Neural progenitor cell (in vitro differentiated cells): ENCODE measurements around the gene NRG3. TPM values are rescaled to one million over a fixed set of nuclear protein-coding genes. Genes with fewer than 3 reads are reported as not detected.

ENCODE experiments used
- DNase-seq: peaks from one replicate; pipeline ENCODE4 v3.0.0-alpha.2; 2016; ENCODE audit warnings: low spot score
- H2AFZ ChIP-seq: fragments of 200-600 bp; sonication (generic); replicated peaks from 2 replicates; pipeline ENCODE4 v1.6.1; 2016; ENCODE audit warnings: antibody characterized with exemption
- H3F3A ChIP-seq: fragments of 200-600 bp; sonication (generic); 2 replicates; pipeline ENCODE4 v1.6.1; 2016; ENCODE audit warnings: antibody characterized with exemption, low read depth
- H3K27ac ChIP-seq: fragments of 200-600 bp; sonication (generic); 2 replicates; pipeline ENCODE4 v1.5.1; 2016; ENCODE audit warnings: mild to moderate bottlenecking
- H3K27me3 ChIP-seq: fragments of 200-600 bp; sonication (generic); 2 replicates; pipeline ENCODE4 v1.6.1; 2016; ENCODE audit warnings: mild to moderate bottlenecking, moderate library complexity
- H3K36me3 ChIP-seq: fragments of 200-600 bp; sonication (generic); 2 replicates; pipeline ENCODE4 v1.5.1; 2016
- H3K4me1 ChIP-seq: fragments of 200-600 bp; sonication (generic); 2 replicates; pipeline ENCODE4 v1.6.1; 2016; ENCODE audit warnings: mixed run types
- H3K4me2 ChIP-seq: fragments of 200-600 bp; sonication (generic); 2 replicates; pipeline ENCODE4 v1.6.1; 2016
- H3K4me3 ChIP-seq: fragments of 200-600 bp; sonication (generic); 2 replicates; pipeline ENCODE4 v1.5.1; 2016
- H3K79me2 ChIP-seq: fragments of 200-600 bp; sonication (generic); 2 replicates; pipeline ENCODE4 v1.6.1; 2016; ENCODE audit warnings: low read depth
- H3K9ac ChIP-seq: fragments of 200-600 bp; sonication (generic); 2 replicates; pipeline ENCODE4 v1.6.1; 2016
- H3K9me3 ChIP-seq: fragments of 200-600 bp; sonication (generic); 2 replicates; pipeline ENCODE4 v1.5.1; 2016; ENCODE audit warnings: low read depth
- H4K20me1 ChIP-seq: fragments of 200-600 bp; sonication (generic); 2 replicates; pipeline ENCODE4 v1.6.1; 2016; ENCODE audit warnings: low read depth
- H3K27ac Mint-ChIP-seq: 3 replicates; pipeline ENCODE4 v1.8.0; 2021; ENCODE audit warnings: mixed read lengths
- H3K27me3 Mint-ChIP-seq: 2 replicates; pipeline ENCODE4 v1.8.0; 2022; ENCODE audit warnings: low read depth, mild to moderate bottlenecking, inconsistent platforms, moderate library complexity, mixed read lengths; ENCODE audit not compliant: insufficient read depth
- H3K36me3 Mint-ChIP-seq: 3 replicates; pipeline ENCODE4 v1.8.0; 2021; ENCODE audit warnings: mixed read lengths
- H3K4me1 Mint-ChIP-seq: 3 replicates; pipeline ENCODE4 v1.8.0; 2021; ENCODE audit warnings: mixed read lengths
- H3K4me3 Mint-ChIP-seq: 3 replicates; pipeline ENCODE4 v1.8.0; 2021; ENCODE audit warnings: mild to moderate bottlenecking, moderate library complexity, mixed read lengths
- H3K9me3 Mint-ChIP-seq: 3 replicates; pipeline ENCODE4 v1.8.0; 2020; ENCODE audit warnings: mixed read lengths
- EZH2 ChIP-seq: fragments of 200-600 bp; sonication (generic); IDR thresholded peaks from 2 replicates; pipeline ENCODE4 v1.6.1; 2017; ENCODE audit warnings: antibody characterized with exemption, mild to moderate bottlenecking, moderate library complexity
- EZH2phosphoT487 ChIP-seq: fragments of 200-600 bp; sonication (generic); IDR thresholded peaks from 2 replicates; pipeline ENCODE4 v1.6.1; 2017; ENCODE audit warnings: antibody characterized with exemption
- total RNA-seq: library from RNA; depleted of rRNA; stranded (reverse); fragments of >200 nt; gene quantifications from 2 replicates; pipeline ENCODE4 v1.2.3, GENCODE V29; 2015; ENCODE audit warnings: low replicate concordance
- TF ChIP-seq, protein P1 (sequence below): fragments of 200-600 bp; sonication (generic); IDR thresholded peaks from 2 replicates; pipeline ENCODE4 v1.5.1; 2017; ENCODE audit warnings: antibody characterized with exemption, mild to moderate bottlenecking

The NRG3 gene
- total RNA-seq, 1 donor from 2014 or later = 1.9 TPM

DNA sequence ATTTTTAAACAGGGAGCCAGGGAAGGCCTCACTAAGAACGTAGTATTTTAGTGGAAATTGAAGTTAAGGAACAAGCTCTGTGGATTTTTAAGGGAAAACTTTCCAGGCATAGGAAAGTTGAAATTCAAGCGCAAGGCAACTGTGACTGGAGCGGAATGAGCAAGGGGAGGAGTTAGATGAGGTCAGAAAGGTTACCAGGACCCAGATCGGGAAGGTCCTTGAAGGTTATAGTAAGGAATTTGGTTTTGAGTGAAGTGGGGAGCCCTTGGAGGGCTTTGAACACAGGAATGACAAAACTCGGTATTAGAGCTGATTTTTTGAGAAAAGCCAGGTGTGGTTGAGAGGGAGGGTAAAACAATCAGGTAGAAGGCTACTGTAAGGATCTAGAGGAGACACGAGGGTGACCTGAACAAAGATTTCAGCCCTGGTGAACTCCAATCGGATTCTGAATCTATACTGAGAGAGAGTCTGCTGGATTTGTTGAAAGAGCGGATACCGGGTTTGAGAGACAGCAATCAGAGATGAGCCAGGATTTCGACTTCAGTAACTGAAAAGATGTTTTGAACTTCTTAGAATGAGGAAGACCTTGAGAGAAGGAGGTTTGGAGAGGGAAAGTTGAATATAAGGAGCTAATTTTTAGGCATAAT lies 1013.9 kb downstream of the NRG3 start:
- H4K20me1 ChIP-seq = no peaks in the 10 kb centered on the region
- Mint-ChIP-seq H3K27me3 (no peaks in the 10 kb centered on the region), H3K9me3 (no peaks in the 10 kb centered on the region), H3K36me3 (no peaks in the 10 kb centered on the region), H3K27ac (no peak overlapping the region), H3K4me1 (peaks cover 5% of the 10 kb centered on the region), H3K4me3 (no peak overlapping the region)
- no peaks in the 10 kb centered on the region for H3K79me2 ChIP-seq
- TF ChIP-seq, protein P1, sequence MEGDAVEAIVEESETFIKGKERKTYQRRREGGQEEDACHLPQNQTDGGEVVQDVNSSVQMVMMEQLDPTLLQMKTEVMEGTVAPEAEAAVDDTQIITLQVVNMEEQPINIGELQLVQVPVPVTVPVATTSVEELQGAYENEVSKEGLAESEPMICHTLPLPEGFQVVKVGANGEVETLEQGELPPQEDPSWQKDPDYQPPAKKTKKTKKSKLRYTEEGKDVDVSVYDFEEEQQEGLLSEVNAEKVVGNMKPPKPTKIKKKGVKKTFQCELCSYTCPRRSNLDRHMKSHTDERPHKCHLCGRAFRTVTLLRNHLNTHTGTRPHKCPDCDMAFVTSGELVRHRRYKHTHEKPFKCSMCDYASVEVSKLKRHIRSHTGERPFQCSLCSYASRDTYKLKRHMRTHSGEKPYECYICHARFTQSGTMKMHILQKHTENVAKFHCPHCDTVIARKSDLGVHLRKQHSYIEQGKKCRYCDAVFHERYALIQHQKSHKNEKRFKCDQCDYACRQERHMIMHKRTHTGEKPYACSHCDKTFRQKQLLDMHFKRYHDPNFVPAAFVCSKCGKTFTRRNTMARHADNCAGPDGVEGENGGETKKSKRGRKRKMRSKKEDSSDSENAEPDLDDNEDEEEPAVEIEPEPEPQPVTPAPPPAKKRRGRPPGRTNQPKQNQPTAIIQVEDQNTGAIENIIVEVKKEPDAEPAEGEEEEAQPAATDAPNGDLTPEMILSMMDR = no peak
- no peak for TF ChIP-seq EZH2phosphoT487
- H3K9ac ChIP-seq = no peak overlapping the region
- peak overlapping the region; percentile 42 for H3K4me2 ChIP-seq
- H3K27me3 ChIP-seq = no peaks in the 10 kb centered on the region
- H3K4me1 ChIP-seq = no peaks in the 10 kb centered on the region
- H3K36me3 ChIP-seq = no peaks in the 10 kb centered on the region
- H3K9me3 ChIP-seq = no peaks in the 10 kb centered on the region
- H3K27ac ChIP-seq = no peak overlapping the region
- peak; percentile 22 for DNase-seq
- H3F3A ChIP-seq = no peaks in the 10 kb centered on the region
- peak overlapping the region; percentile 82 for H2AFZ ChIP-seq
- H3K4me3 ChIP-seq = no peak overlapping the region

DNA sequence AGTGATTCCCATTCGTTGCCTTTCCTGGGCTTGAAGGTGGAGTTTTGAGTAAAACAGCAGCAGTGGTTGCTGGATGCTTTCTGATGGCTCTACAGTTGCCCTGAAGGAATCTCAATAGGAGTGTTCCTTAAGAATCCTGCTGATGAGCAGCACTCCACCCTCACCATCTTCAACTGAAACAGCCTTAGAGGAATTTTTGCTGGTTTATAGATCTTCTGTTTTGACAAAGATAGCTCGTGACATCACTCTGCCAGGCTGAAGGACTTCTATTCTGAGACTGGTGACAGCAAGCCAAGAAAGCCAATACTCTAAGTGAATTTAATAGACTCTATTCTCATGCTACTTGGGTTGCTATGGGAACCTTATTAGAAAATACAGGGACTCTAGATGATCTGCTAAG lies 1014.7 kb downstream of the NRG3 start:
- H3K4me3 Mint-ChIP-seq = no peak overlapping the region
- Histone ChIP-seq H3K27me3 (no peaks in the 10 kb centered on the region), H2AFZ (peak overlapping the region; percentile 82), H3F3A (no peaks in the 10 kb centered on the region), H3K4me2 (no peak overlapping the region), H3K79me2 (no peaks in the 10 kb centered on the region), H3K4me3 (no peak overlapping the region), H3K4me1 (no peaks in the 10 kb centered on the region), H3K9ac (no peak overlapping the region), H3K27ac (no peak overlapping the region), H4K20me1 (no peaks in the 10 kb centered on the region), H3K36me3 (no peaks in the 10 kb centered on the region), H3K9me3 (no peaks in the 10 kb centered on the region)
- no peak for DNase-seq
- no peaks in the 10 kb centered on the region for H3K27me3 Mint-ChIP-seq
- H3K36me3 Mint-ChIP-seq = no peaks in the 10 kb centered on the region
- TF ChIP-seq EZH2 (no peak), EZH2phosphoT487 (no peak)
- TF ChIP-seq, protein P1 = no peak
- H3K9me3 Mint-ChIP-seq = no peaks in the 10 kb centered on the region
- peaks cover 5% of the 10 kb centered on the region for H3K4me1 Mint-ChIP-seq
- H3K27ac Mint-ChIP-seq = no peak overlapping the region

DNA sequence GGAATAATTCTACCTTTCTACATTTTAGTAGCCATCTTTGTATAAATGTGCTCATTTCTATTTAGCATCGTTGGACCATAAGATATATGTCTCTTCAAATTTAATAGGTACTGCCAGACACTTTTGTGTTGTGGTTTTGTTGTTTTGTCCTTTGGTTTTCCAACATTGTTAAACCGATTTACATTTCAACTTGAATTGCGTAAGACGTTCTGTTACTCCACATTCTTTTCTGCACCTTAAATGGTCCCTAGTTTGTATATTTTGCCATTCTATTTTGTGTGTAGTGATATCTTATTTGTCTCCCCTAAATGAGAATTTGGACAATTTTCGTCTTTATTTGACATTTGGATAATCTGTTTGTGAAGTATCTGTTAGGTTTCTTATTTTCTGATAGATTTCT lies 1015.6 kb downstream of the NRG3 start:
- no peak overlapping the region for H3K27ac Mint-ChIP-seq
- H3K36me3 Mint-ChIP-seq = no peaks in the 10 kb centered on the region
- TF ChIP-seq EZH2 (no peak), EZH2phosphoT487 (no peak)
- TF ChIP-seq, protein P1 = no peak
- Histone ChIP-seq H3K4me3 (no peak overlapping the region), H3K4me2 (no peak overlapping the region), H3K79me2 (no peaks in the 10 kb centered on the region), H3K9me3 (no peaks in the 10 kb centered on the region), H4K20me1 (no peaks in the 10 kb centered on the region), H3K36me3 (no peaks in the 10 kb centered on the region), H3K27me3 (no peaks in the 10 kb centered on the region), H3K9ac (no peak overlapping the region), H2AFZ (no peak overlapping the region), H3K4me1 (no peaks in the 10 kb centered on the region), H3K27ac (no peak overlapping the region), H3F3A (no peaks in the 10 kb centered on the region)
- H3K27me3 Mint-ChIP-seq = no peaks in the 10 kb centered on the region
- H3K4me1 Mint-ChIP-seq = peaks cover 5% of the 10 kb centered on the region
- DNase-seq = no peak
- no peaks in the 10 kb centered on the region for H3K9me3 Mint-ChIP-seq
- no peak overlapping the region for H3K4me3 Mint-ChIP-seq
